Tongue (tissue), 2 donors: ENCODE data around the gene OSBPL6. TPM values are rescaled to one million over a fixed set of nuclear protein-coding genes. Genes with fewer than 3 reads are reported as not detected.
"Not testable (repeated sequence)": the region's sequence is repeated elsewhere in the genome, so short reads cannot be mapped to it uniquely, and the experiment has no call there.

Experiments used
- DNase-seq: peaks from one replicate; pipeline ENCODE4 v3.0.0-alpha.2; 2015
- total RNA-seq: library from RNA; depleted of rRNA; stranded (reverse); fragments of >200 nt; gene quantifications from one replicate; pipeline ENCODE4 v1.2.3, GENCODE V29; 2014

The OSBPL6 gene
- 12.0 TPM for total RNA-seq

GRCh38 chr2:178193823-178194599 lies at the start of gene OSBPL6:
OSBPL6 (plus strand) TSS chr2:178194512; CDS start chr2:178306185, 111,673 bp downstream.
- DNase-seq = peak; percentile 93

DNA sequence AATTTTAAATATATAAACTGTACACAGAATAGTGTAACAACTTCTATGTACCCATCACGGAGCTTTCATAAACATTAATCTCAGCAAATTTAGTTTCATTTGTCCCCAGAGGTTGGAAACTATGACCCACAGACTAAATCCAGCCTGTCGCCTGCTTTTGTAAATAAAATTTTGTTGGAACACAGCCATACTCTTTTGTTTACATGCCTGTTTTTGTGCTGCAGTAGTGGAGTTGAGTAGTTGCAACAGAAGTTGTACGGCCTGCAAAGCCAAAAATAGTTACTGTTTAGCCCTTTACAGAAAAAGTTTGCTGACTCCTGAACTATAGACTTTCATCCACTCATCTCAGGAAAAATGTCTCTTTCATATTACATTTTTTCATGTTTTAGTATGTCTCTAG lies 42.3 kb upstream of the OSBPL6 start:
- peak; percentile 20 for DNase-seq

DNA sequence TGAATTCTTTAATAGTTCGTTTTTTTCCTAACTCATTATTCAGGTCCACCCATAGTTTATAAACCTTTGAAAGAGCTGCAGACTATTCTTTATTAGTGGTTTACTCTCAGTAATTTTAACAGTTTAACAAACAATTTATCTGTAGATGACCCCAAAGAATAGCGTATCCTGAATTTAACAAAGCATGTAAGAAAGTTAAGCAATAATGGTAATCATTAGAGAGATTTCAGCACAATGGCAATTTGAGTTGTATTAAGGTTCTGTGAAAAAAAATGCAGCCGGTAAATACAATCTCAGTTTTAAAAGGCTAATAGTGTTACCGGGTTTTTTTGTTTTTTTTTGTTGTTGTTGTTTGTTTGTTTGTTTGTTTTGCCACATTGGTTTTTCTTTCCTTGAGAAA lies 41.8 kb upstream of the OSBPL6 start:
- DNase-seq = no peak

- DNase-seq = no peak
Observed at GRCh38 chr2:178152977-178153376, 41.3 kb upstream of the OSBPL6 start.

GRCh38 chr2:178153878-178154277 lies 40.4 kb upstream of the OSBPL6 start:
- DNase-seq = not testable (repeated sequence)

DNA sequence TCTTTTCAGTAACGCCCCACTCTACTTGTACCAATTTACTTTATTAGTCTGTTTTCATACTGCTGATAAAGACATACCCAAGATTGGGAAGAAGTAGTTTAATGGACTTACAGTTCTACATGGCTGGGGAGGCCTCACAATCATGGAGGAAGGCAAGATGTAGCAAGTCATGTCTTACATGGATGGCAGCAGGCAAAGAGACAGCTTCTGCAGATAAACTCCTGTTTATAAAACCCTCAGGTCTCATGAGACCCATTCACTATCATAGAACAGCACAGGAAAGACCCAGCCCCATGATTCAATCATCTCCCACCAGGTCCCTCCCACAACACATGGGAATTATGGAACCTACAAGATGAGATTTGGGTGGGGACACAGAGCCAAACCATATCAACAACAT lies 38.8 kb upstream of the OSBPL6 start:
- DNase-seq = no peak

DNA sequence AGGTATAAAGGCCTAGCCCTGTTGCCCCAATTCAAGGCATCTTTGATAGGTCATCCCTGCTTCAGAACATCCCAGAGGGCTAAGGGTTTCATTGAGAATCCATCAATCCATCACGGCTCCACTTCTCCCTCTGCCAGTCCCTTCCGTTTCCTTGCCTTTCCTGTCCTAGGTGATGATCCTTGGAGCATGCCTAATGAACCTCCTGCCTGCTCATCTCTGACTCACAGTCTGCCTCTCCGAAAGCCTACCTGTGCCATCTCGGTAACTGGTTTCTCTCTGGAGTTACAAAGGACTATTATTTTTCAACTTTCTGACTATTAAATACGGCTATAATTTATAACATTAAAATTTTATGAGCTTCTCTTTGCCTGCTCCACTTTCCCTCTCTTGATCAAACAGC lies 36.7 kb upstream of the OSBPL6 start:
- DNase-seq = no peak

DNA sequence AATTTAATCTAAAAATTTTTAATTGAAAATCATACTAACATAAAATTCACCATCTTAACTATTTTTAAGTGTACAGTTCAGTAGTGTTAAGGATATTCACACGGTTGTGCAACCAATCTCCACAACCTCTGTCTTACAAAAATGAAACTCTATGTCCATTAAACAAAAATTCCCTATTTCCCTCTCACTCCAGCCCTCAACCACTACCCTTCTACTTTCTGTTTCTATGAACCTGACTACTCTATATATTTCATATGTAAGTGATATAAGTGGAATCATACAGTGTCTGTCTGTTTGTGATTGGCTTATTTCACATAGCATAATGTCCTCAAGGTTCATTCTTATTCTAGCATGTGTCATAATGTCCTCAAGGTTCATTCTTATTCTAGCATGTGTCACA lies 34.3 kb upstream of the OSBPL6 start:
- no peak for DNase-seq

DNA sequence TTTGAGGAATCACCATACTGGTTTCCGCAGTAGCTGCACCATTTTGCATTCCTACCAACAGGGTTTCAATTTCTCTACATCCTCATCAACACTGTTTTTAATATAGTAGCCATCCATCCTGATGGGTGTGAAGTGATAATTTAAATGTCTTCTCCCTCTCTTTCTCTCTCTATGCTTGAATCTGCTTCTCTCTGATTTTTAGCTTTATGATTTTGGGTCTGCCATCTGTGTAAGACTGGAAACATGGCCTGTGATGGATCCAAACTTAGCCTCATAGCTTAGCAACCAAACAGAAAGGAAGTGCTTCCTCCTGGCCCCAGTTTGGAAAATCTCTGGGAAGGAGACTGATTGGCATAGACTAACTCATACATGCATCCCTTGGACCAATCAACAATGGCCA lies 33.7 kb upstream of the OSBPL6 start:
- DNase-seq = no peak

GRCh38 chr2:178163395-178163794 lies 30.9 kb upstream of the OSBPL6 start:
- DNase-seq = no peak

DNA sequence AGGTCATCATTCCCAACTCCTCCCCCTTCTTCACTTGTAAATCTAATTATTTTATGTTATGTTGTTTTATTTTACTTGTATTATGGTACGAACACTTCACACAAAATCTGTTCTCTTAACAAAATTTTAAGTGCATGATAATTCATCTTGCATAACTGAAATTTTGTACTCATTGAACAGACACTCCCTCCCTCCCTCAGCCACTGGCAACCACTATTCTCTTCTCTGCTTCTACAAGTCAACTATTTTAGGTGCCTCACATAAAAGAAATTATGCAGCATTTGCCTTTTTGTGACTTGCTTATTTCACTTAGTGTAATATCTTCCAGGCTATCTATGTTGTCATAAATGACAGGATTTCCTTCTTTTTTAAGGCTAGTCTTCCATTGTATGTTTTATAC lies 30.4 kb upstream of the OSBPL6 start:
- no peak for DNase-seq

DNA sequence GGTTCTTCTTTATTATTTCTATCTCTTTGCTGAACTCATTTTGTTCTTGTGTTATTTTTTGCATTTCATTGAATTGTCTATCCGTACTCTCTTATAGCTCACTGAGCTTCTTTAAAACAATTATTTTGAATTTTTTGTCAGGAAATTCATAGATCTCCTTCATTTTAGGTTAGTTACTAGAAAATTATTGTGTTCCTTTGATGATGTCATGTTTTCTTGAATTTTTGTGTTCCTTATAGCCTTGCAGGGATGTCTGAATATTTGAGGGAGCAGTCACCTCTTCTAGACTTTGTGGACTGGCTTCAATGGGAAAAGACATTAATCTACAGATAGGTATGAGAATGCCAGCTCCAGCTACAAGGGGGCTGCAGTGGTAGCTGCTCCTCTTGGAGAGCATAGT lies 20.7 kb upstream of the OSBPL6 start:
- no peak for DNase-seq

DNA sequence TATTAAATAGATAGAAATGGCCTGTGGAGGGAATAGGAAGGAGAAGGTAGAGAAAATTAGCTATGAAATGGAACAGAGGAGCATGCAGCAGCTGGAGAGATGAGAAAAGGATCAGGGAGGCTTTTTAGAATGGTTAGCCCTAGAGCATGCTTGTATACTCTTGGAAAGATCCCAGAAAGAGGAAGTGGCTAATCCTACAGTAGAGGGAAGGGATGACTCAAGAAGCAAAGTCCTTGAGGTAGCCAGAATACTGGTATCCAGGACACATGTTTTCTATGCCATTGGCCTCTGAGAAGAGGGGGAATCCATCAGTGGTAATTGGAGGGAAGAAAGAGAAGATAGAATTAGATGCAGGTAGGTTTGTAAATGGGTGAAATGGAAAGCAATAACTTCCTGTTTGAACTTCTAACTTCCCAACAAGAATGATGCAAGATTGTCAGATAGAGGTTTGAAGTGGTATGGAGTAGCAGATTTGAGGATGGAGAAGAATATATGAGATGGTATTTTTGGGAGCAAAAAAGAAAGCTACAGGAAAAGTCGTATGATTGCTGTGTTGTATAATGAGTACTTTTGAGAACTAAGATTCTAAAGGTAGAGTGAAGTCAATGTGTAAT lies 17.1 kb upstream of the OSBPL6 start:
- DNase-seq = no peak

- not testable (repeated sequence) for DNase-seq
Observed at GRCh38 chr2:178180648-178181047, 13.7 kb upstream of the OSBPL6 start.

DNA sequence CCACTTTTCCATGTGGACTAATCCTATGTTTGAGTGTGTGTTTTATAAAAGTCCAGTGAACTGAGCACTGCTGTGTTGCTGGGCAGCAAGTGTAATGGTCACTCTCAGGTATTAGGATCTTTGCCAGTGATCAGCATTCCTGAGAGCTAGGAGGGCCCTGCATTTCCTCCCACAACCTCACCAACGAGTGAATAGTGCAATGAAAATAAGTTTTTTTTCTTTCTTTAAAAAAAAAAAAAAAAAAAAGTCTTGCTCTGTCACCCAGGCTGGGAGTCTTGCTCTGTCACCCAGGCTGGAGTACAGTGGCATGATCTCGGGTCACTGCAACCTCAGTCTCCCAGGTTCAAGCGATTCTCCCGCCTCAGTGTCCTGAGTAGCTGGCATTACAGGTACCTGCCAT lies 6.5 kb upstream of the OSBPL6 start:
- DNase-seq = no peak

DNA sequence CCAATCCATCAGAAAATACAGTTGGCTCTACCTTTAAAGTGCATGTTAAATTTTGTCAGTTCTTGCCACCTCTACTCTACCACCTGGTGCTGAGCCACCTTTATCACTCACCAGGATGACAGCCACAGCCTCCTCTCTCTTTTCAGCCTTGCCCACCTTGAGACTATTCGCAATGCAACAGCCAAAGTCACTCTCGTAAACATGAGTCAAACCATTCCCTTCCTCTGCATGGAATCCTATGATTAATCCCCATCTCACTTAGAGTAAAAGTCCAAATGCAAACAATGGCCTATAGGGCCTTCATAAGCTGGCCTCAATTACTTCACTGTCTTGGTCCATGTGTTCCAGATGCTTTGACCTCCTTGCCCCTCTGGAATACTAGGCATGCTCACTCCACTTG lies 5.8 kb upstream of the OSBPL6 start:
- DNase-seq = no peak

GRCh38 chr2:178191004-178191508 lies 3.3 kb upstream of the OSBPL6 start:
- no peak for DNase-seq

DNA sequence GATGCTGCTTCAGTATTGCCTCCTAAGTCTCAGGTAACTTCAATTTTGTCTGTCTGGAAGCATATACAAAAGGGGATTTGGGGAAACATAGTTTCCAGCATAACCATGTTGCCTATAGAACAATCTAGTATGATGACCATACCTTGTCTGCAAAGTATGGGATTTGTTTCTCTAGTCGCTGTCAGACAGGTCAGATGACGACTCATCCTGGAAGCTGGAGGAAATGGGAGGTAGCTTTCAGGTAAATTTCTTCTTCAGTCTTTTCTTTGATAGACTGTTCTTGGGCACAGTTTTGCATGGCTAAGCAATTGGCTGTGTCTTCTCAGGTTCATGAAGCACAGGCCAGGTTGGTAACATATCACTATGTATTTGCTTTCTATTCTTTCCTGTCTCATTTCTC lies 2.8 kb upstream of the OSBPL6 start:
- no peak for DNase-seq

- DNase-seq = no peak
Observed at GRCh38 chr2:178193496-178193822, 853 bp upstream of the OSBPL6 start.

DNA sequence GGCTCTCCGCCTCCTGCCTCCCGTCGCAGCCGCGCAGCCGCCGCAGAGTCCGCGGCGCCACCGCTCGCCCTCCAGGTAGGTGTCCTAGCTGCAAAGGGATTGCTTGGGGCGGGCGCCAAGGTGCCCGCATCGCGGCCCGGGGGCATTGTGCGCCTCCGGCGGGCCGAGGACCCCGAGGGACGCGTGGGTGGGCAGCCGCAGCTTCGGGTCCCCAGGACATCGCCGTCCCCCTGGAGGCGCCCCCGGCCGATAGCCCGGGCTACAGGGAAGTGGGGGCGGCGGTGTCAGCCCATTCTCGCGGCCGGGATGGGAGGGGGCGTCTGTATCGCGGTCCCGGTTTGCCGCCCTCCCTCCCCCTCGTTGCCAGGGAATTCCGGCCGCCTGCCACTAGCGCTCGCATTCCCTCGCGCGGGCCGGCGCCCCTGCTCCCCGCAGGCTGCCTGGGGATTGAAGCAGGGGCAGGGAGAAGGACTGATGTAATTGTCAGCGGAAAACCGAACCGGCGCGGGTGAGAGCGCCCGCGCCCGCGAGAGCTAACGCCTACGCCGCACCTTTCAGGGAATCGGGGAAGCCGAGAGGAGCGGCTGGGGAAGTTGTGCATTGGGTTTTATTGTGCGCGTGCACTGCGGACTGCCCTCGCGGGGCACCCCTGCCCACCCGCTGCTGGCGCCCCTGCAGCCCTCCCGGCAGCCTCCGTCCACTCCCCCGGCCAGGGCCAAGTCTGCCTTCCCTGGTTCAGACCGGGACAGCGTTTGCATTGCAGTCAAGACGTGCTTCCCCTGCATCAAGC lies 483 bp downstream of the OSBPL6 start:
- DNase-seq = peak; percentile 72

DNA sequence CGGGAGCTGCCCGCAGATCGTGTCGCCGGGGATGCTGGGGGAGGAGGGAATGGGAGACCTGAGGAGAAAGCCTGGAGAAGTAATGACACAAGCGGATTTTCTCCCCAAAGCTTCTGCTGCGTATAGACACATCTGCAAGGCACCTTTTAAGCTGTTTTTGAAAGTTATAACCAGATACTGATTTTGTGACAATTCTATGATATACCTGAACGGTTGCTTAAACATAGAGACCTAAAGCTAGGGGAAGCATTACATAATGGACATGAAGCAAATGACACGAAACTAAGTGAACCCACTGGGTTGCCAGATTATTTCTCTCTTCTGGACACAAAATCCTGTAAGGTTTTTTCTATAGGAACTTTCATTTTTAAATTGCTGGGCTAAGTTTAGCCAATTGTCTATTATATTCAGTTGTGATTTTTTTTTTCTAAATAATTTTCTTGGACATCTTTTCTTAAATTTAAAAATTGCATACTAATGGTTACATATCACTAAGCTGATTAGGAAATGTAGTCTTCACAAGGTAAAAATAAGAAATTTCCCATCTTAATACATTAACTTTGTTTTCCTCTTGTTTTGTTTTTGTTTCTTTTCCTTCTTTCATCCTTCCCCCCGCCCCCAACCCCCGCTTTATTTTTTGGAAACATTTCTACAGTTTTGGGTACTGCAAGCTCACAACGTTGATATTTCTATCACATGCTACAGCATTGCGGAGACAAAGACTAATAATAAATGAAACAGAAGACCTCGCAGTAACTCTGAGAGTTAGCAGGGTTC lies 1.3 kb downstream of the OSBPL6 start:
- DNase-seq = no peak

DNA sequence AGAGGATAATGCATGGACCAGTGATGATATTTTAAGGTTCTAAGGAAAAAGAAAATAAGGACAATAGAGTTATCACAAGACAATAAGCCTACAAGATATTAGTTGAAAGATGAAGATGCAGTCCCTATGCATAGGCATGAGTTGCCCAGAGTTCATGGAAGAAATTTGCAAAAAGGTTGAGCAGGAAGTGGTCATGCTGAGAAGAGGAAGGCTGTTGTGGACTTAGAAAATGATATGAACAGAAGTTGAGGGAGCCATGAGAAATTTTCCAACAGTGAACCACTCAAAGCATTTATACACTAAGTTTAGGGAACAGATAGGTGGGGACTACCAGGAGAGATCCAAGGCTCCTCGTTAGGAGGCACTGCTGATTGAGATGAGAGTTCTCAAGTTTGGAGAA lies 3.5 kb downstream of the OSBPL6 start:
- no peak for DNase-seq
